GM19372 (cell line): ENCODE results near the gene RPAP2.
A peak's percentile ranks its signal among the peaks of the same experiment; 100 is the strongest.
"Not testable (repeated sequence)": the region's sequence is repeated elsewhere in the genome, so short reads cannot be mapped to it uniquely, and the experiment has no call there.

Source experiments
- ATAC-seq: cut with Tn5 transposase; IDR thresholded peaks from one replicate; pipeline ENCODE4 v1.9.1; 2021; ENCODE audit warnings: mild to moderate bottlenecking, low read depth, moderate library complexity; ENCODE audit not compliant: unreplicated experiment

RPAP2 gene

DNA sequence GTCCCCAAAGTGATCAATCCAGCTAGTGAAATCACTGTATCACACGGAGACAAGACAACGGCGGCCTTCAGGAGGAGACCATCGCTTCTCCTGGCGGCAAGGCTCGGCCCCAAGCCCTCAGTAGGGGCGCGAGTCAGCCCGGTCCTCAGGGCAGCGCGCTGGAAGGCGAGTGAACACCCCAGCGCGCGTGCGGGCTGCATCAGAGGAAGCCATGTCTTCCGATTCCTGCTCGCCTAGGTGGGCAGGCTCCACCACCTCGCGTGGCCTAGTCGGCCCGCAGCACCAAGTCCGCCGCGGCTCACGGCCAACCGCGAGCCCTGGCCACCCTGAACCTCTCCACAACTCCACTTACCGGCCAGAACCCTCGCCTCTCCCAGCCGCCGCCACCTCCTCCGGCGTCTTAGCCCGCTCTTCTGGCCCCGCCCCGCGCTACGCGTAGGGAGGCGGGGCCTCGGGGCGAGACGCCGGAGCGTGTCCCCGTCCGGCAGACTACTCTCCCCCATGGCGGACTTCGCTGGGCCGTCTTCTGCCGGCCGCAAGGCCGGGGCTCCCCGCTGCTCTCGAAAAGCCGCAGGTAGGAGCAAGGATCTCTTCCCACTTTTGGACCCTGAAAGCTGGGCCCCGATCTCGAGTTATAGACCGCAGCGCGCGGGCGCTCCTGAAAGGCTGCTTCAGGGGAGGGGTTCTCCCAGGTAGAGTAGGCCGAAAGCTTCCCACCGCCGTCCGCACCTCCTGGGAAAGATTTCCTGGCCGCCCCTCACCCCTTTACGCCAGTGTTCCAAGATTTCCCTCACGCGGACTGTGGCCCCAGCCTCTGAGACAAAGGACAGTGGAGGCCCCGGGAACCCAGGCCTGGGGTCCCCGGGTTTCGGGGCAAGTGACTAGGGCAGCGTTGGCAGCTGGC lies at the start of gene RPAP2, which contains the start of gene GLMN:
TSS of gene RPAP2 (plus strand) at position 487 of the 904 bp plus-strand sequence. CDS start at position 502, 15 bp downstream.
TSS of gene GLMN (minus strand) at position 415 of the 904 bp plus-strand sequence. CDS start 988 bp downstream, outside the sequence.
- ATAC-seq = peak; percentile 97

DNA sequence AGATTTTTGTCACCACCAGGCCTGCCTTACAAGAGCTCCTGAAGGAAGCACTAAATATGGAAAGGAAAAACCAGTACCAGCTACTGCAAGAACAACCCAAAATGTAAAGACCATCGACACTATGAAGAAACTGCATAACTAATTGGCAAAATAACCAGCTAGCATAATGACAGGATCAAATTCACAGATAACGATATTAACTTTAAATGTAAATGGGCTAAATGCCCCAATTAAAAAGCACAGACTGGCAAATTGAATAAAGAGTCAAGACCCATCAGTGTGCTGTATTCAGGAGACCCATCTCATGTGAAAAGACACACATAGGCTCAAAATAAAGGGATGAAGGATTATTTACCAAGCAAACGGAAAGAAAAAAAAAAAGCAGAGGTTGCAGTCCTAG lies 44.1 kb upstream of the RPAP2 start:
- ATAC-seq = not testable (repeated sequence)

DNA sequence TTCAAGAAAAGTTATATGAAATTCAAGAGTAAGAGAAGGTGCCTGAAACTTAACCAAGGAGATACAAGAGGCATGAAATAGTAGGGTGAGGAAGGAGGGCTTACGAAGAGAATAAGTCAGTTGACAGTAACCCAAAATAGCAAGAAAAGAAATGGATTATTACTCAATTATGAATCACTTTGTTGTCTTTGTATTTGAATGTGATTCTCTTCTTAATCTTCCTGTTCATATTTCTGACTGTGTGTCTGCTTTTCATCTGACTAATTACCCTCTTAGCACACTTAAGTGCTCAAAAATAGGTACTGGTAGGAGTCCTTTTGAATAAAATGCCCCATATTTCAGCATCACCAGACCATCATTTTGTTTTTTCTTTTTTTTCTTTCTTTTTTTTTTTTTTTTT lies 39.5 kb upstream of the RPAP2 start:
- no peak for ATAC-seq

DNA sequence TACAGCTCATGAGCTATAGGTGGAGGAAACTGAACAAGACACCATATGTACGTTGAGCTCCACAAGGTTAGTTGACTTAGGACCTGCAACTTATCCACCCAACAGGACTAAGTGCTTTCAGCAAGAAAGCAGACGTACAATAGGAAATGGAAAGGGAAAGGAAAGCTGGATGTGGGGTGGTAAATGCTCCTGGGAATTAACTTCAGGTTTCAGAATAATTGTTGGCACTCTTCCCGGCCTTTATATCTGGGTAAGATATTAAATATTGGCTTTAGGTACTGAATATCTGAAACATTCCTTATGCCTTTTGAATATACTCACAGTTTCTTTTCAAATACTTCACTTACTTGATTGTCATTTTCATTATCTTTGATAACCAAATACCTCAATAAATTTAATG lies 36.3 kb upstream of the RPAP2 start:
- no peak for ATAC-seq

DNA sequence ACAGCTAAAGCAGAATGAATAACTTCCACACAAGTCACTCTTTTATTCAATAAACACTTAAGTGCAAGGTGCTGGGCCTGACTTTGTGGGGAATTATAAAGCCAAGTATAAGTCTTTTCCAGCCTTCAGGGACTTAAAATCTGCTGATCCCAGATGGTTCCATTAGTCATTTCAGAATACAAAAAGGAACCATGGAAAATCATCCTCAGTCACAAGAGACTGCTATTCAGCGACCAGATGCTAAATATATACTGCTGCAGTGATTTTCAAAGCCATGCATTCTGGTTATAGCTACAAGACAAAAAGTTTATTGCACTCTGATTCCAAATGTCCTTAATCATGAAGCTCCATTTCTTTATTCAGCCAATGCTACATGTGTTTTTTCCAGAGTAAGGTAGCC lies 25.8 kb upstream of the RPAP2 start:
- ATAC-seq = no peak

DNA sequence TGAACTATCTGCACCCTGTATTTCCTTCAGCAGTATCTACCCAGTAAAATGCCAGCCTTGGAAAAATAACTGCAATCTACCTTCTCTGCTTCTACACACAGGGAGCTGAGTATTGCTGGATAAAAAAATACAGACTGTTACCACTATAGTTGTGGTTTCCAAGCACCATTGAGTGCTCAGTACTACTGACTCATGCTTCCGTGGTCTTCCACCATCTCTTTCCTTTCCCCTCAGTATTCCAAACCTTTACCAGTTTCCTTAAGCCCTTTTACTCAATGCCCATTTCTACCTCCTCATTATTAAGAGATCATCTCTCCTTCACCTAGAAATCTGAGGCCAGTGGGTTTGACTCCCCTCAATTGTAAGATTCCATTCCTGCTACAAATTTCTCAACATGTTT lies 23.9 kb upstream of the RPAP2 start:
- no peak for ATAC-seq

DNA sequence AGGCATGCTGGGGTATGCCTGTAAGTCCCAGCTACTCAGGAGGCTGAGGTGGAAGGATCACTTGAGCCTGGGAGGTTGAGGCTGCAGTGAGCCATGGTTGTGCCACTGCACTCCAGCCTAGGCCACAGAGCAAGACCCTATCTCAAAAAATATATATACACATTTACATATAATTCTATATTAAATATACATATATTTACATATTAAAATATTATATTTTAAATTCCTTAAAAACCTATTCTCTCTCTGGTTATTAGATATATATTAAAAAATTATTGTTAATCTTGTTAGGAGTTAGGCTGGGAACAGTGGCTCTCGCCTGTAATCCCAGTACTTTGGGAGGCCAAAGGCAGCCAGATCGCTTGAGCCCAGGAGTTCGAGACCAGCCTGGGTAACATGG lies 22.8 kb upstream of the RPAP2 start:
- ATAC-seq = no peak

DNA sequence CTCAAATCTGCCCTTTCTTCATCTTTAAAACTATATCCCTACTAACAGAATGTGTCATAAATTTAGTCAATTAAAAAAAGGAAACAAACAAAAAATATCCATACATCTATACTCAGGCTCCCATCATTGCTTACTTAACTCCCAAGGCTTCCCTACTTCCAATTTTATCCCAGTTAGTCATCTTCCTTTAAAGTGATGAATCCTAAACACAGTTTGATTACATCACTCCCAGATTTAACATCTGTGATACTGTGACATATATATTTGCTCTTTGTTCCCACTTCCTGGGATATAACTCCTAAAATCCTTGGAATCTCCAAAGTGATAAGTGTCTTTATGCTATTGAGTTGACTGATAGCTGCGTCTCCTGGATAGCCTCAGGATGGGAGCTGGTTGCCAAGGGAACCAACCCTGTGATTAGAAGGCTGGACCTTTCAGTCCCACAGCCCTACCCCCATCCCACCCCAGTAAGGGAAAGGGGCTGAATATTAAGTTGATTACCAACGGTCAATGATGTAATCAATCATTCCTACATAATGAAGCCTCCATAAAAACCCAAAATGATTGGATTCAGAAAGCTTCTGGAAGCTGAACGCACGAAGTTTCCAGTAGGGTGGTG lies 21.6 kb upstream of the RPAP2 start:
- no peak for ATAC-seq

DNA sequence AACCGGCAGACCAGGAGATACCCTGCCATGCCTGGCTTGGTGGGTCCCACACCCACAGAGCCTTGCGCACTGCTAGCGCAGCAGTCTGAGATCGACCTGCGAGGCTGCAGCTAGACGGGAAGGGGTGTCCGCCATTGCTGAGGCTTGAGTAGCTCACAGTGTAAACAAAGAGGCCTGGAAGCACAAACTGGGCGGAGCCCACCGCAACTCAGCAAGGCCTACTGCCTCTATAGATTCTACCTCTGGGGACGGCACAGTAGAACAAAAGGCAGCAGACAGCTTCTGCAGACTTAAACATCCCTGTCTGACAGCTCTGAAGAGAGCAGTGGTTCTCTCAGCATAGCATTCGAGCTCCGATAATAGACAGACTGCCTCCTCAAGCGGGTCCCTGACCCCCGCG lies 19.1 kb upstream of the RPAP2 start:
- ATAC-seq = not testable (repeated sequence)

DNA sequence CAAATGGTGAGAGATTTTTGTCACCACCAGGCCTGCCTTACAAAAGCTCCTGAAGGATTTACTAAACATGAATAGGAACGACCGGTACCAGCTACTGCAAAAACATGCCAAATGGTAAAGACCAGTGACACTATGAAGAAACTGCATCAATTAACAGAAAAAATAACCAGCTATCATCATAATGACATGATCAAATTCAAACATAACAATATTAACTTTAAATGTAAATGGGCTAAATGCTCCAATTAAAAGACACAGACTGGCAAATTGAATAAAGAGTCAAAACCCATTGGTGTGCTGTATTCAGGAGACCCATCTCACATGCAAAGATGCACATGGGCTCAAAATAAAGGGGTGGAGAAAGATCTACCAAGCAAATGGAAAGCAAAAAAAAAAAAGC lies 17.4 kb upstream of the RPAP2 start:
- not testable (repeated sequence) for ATAC-seq

DNA sequence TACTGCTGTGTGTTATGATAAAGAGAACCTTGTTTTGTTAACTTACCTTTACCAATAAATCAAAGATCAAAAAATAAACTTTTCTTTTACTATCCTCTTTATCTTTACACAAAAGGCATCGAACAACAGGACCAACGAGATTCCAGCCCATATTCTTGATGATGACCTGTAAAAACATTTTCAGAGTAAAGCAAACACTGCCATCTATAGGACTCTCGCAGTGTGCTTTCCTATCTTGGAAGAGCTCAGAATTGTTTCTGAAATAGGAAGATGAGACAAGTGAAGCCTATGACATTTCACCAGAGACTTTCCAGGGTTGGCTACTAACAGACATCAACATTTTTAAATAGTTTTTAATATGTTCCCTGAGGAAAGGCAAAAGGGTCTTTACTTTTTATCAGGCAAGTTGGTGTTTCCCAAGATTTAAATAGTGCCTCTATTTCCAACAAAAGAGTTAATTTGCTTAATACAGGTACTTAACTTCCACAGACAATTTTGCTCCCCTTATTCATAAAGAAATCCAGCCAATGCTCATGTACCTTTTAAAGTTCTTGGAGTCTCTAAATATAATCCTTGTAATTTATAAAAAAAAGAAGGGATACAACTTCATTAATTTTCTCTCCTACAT lies 7.4 kb upstream of the RPAP2 start:
- no peak for ATAC-seq

DNA sequence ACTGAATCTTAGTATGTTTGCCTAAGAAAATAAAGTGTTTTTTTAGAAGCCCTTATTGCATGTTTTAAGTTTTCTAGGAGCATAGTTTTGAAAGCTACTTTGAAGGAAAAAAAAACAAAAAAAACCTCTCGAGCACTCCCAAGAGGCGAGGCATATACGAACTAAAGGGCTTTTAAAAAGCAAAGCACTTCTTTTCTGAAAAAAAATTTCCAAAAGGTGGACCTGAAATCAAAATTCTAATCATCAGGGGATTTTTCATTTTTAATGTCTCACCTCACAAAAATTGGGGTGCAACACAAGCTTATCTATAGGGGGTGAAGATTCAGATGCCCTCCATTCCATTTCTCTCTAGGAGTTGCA lies 666 bp upstream of the RPAP2 start:
- ATAC-seq = no peak

DNA sequence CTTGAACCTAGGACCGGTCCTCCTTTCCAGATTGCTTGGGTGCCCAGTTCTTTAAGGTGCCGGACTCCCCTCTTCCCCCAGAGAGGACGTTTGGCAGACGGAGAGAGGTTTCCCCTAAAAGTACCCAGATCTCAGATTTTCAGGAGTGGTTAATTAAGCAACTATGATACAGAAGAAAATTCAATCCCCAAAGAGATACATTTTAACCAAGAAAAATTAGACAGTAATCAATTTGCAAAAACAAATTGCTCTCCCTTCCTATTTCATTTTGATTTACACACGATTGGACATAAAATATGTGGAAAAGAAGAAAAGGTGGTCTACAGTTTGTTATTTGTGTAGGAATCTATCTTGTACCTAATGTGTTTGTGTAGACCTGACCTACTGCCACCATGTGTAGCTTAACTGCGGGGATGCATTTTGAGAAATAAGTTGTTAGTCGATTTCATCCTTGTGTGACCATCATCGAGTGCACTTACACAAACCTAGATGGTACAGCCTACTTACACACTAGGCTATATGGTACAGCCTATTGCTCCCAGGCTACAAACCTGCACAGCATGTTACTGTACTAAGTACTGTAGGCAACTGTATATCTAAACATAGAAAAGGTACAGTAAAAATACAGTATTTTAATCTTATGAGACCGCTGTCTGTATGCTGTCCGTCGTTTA lies 755 bp downstream of the RPAP2 start:
- no peak for ATAC-seq

DNA sequence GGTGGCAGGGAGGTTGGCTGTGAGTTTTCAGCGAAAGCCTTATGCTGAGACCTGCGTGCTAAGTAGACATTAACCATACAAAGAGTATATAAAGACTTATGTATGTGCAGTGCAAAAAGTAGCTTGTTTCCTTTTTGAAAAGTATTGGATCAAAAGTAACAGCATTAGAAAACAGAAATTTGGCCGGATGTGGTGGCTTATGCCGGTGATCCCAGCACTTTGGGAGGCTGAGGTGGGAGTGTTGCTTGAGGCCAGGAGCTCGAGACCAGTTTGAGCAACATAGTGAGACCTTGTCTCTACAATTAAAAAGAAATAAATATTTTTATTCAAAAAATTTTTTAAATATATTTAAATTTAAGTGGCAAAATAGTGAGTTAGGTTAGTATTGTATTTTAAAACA lies 2.2 kb downstream of the RPAP2 start:
- ATAC-seq = no peak

DNA sequence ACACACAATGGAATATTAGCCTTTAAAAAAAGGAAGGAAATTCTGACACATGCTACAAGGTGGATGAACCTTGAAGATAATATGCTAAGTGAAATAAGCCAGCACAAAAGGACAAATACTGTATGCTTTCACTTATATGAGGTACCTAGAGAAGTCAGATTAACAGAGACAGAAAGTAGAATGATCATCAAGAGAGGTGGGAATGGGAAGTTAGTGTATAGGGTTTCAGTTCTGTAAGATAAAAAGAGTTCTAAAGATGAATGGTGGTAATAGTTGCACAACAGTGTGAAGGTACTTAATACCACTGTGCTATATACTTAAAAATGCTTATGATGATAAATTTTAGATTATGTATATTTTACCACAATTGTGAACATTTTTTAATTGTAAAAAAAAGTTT lies 7.2 kb downstream of the RPAP2 start:
- no peak for ATAC-seq

DNA sequence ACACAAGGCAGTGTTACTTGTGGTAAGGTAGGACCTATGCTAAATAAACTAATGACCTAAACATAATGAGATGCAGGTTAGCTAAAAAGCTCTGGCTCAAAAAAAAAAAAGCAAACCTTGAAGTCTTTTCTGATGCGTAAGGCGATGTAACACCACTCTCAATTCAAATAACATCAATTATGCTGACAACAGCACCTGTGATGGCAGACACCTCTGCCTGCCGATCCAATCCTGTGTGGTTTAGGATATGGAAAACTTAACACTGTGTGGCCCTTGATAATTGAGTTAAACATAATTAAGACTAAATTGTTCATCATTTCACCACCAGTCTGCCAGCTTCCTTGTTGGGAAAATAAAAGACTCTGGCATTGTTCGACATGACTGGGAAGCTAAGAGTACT lies 9.1 kb downstream of the RPAP2 start:
- no peak for ATAC-seq

DNA sequence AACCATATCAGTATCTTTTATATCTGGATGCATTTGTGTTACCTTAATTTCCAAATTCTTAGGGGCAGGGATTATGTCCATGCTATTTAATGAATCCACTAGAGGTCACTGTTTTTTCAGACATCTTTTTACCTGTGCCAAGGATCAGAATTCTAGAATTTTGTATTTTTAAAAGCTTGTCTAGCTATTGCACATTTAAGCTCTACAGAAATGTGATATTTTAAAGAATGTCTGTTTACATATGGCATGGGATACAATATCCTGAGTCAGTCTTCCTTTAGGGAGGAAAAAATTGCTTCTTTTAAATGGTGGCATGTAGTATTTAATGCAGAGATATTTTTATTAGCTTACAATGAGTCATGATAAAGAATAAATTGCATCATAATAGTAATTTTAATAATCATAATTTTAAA lies 11.3 kb downstream of the RPAP2 start:
- no peak for ATAC-seq

DNA sequence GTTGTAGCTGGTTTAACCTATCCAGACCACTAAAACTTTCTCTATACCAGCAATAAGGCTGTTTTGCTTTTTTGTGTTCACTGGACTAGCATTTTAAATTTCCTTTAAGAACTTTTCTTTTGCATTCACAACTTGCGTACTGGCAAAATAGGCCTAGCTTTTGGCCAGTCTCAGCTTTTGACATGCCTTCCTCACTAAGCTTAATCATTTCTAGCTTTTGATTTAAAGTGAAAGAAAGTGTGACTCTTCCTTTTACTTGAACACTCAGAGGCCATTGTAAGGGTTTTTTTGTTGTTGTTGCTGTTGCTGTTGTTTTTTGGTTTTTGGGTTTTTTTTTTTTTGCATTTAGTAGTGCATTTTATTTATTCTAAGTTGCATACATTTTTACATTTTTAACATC lies 15.2 kb downstream of the RPAP2 start:
- no peak for ATAC-seq

DNA sequence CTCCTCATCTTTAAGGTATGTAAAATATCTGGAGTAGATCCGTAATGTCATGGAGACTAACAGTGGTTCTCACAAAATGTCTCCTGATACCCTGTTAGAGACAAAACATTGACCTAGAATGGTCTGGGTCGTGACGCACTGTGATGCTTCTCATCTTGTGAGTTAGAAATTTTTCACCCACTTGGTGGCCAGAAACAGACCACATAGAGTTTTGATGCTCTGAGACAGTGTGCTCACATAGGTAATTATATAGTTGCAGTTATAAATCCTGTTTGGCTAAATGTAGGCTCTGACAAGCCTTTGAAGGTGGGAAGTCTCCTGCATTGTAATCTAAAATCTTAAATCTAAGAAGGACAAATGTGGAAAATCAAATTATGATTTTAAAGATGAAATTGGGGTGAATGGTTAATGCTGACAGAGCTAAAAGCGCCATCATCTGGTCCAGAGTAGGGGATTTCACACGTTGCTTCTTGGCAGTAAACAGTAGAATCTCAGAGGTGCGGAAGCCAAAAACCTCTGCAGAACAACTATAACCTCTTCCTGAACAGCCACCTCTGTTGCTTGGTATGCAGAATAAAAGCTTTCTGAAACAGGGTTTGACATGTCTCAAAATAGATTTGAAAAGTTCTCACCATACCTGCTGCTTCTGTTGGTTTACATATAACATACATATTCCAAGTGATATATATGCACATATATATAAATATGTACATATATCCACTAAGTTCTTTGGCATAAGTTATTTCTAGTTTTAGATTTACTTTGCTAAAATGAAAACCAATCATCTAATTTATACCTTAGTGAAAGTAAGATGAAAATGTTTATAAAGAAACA lies 17.1 kb downstream of the RPAP2 start:
- no peak for ATAC-seq

DNA sequence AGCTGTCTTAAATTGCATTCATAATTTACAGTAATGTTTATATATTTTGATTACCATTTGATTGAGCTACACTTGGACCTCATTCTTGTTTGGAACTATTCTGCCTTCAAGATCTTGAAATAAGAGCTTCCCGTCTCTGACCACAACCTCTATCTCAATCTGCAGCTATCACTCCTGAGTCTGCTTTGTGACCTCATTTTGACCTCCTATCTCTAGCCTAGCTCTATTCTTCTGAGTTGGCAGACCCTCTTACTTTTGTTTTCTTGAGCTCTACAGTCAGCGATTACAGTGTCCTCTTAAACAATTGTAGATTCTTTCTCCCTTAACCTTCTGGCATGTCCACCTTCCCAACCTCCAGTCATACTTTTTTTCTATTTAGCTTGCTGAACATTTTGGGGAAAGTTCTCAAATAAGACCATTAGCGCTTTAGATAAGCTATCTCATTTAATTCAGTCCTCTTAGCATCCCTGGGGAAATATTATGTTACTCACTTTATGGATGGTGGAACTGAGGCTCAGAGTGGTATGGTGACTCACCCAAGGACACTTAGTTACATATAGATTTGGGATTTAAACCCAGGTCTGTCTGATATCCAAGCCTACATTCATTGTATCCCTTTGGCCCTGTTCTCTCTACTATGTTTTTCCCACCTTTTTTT lies 19.1 kb downstream of the RPAP2 start:
- ATAC-seq = no peak
